Left ventricle myocardium inferior (tissue), 1 donor: ENCODE measurements around the gene OSBPL8. TPM values are rescaled to one million over a fixed set of nuclear protein-coding genes. Genes with fewer than 3 reads are reported as not detected.

Source experiments
- DNase-seq: peaks from one replicate; pipeline ENCODE4 v3.0.0-alpha.2; 2020
- H3K27ac ChIP-seq: fragments of 200-600 bp; replicated peaks from 2 replicates; pipeline ENCODE4 v1.8.0; 2021
- H3K27me3 ChIP-seq: fragments of 200-600 bp; 2 replicates; pipeline ENCODE4 v1.8.0; 2021; ENCODE audit warnings: low read depth
- H3K36me3 ChIP-seq: fragments of 200-600 bp; 2 replicates; pipeline ENCODE4 v1.8.0; 2021
- H3K4me1 ChIP-seq: fragments of 200-600 bp; 2 replicates; pipeline ENCODE4 v1.8.0; 2021
- H3K4me3 ChIP-seq: fragments of 200-600 bp; 2 replicates; pipeline ENCODE4 v1.8.0; 2021; ENCODE audit warnings: mild to moderate bottlenecking, moderate library complexity
- H3K9me3 ChIP-seq: fragments of 200-600 bp; replicated peaks from 2 replicates; pipeline ENCODE4 v1.8.0; 2021
- CTCF ChIP-seq: fragments of 200-600 bp; IDR thresholded peaks from 2 replicates; pipeline ENCODE4 v1.8.0; 2021; ENCODE audit warnings: antibody characterized with exemption, mild to moderate bottlenecking, borderline replicate concordance
- intact Hi-C: fragments of 100-400 bp; cut with micrococcal nuclease; formaldehyde crosslinking; loops from one replicate; pipeline ENCODE4 v1.11.0; 2022
- total RNA-seq: library from RNA; stranded (reverse); fragmentation: NEBNext Ultra II Directional; extraction: Animal tissue kit (Norgen Biotek cat#: 25700); gene quantifications from one replicate; pipeline ENCODE4 v1.2.1, GENCODE V29; 2021
- donor health status: DM: no; HTN: yes; CAD: no; lungs with severe emphysema.

OSBPL8 gene
- total RNA-seq, 1 donor from 2014 or later: 28.9 TPM

- peaks cover 8% of the 10 kb centered on the region for H3K4me1 ChIP-seq
- H3K27ac ChIP-seq: no peak overlapping the region
- no peak for TF ChIP-seq CTCF
- H3K4me3 ChIP-seq: no peak overlapping the region
- no peak for DNase-seq
- no peaks in the 10 kb centered on the region for H3K27me3 ChIP-seq
- H3K9me3 ChIP-seq: no peaks in the 10 kb centered on the region
- intact Hi-C loops: no loop called here
- H3K36me3 ChIP-seq: no peaks in the 10 kb centered on the region
Observed at GRCh38 chr12:76571256-76571655, 11.7 kb upstream of the OSBPL8 start.

GRCh38 chr12:76569685-76570604 is 10.4 kb upstream of the OSBPL8 start:
- Histone ChIP-seq H3K4me3 (no peak overlapping the region), H3K27me3 (no peaks in the 10 kb centered on the region), H3K27ac (no peak overlapping the region), H3K9me3 (no peaks in the 10 kb centered on the region), H3K36me3 (no peaks in the 10 kb centered on the region), H3K4me1 (peaks cover 8% of the 10 kb centered on the region)
- no peak for DNase-seq
- intact Hi-C loops: no loop called here
- TF ChIP-seq CTCF: no peak

- intact Hi-C loops: no loop called here
Observed at GRCh38 chr12:76568888-76569551, 9.4 kb upstream of the OSBPL8 start.

GRCh38 chr12:76568130-76568529 is 8.6 kb upstream of the OSBPL8 start:
- Histone ChIP-seq H3K27me3 (no peaks in the 10 kb centered on the region), H3K4me3 (no peak overlapping the region), H3K4me1 (peaks cover 8% of the 10 kb centered on the region), H3K9me3 (no peaks in the 10 kb centered on the region), H3K36me3 (no peaks in the 10 kb centered on the region), H3K27ac (no peak overlapping the region)
- no peak for TF ChIP-seq CTCF
- no peak for DNase-seq
- intact Hi-C loops: no loop called here

More at GRCh38 chr12:76568888-76569551, 9.4 kb upstream of the OSBPL8 start:
- H3K9me3 ChIP-seq: no peaks in the 10 kb centered on the region
- DNase-seq: no peak
- H3K36me3 ChIP-seq: no peaks in the 10 kb centered on the region
- no peak overlapping the region for H3K27ac ChIP-seq
- H3K4me1 ChIP-seq: peaks cover 8% of the 10 kb centered on the region
- TF ChIP-seq CTCF: no peak
- H3K4me3 ChIP-seq: no peak overlapping the region
- no peaks in the 10 kb centered on the region for H3K27me3 ChIP-seq

GRCh38 chr12:76563061-76563460 is 3.5 kb upstream of the OSBPL8 start:
- Histone ChIP-seq H3K4me3 (no peak overlapping the region), H3K9me3 (no peaks in the 10 kb centered on the region), H3K4me1 (peaks cover 14% of the 10 kb centered on the region), H3K27ac (no peak overlapping the region), H3K27me3 (no peaks in the 10 kb centered on the region), H3K36me3 (no peaks in the 10 kb centered on the region)
- TF ChIP-seq CTCF: no peak
- DNase-seq: no peak
- intact Hi-C loops: no loop called here
